ENCODE measurements around the gene PXDN.

Gene PXDN

GRCh38 chr2:1685957-1686783, 58.1 kb downstream of the PXDN start:
- DNase-seq (ENCODE audit: low read depth) = no peak
- no peak overlapping the region for H3K4me3 ChIP-seq (ENCODE audit: control insufficient read depth, low read depth, low read length)
- no peak for TF ChIP-seq CTCF (conservative IDR thresholded peaks at IDR 0.05; ENCODE audit: control insufficient read depth, insufficient read depth, low read depth, low read length)

GRCh38 chr2:1685078-1685956, 59.0 kb downstream of the PXDN start:
- no peak overlapping the region for H3K4me3 ChIP-seq (ENCODE audit: control insufficient read depth, low read depth, low read length)
- DNase-seq (ENCODE audit: low read depth) = no peak
- no peak for TF ChIP-seq CTCF (conservative IDR thresholded peaks at IDR 0.05; ENCODE audit: control insufficient read depth, insufficient read depth, low read depth, low read length)

- no peak for TF ChIP-seq CTCF (conservative IDR thresholded peaks at IDR 0.05; ENCODE audit: control insufficient read depth, insufficient read depth, low read depth, low read length)
- DNase-seq (ENCODE audit: low read depth) = no peak
Measured at GRCh38 chr2:1683297-1683696, 61.0 kb downstream of the PXDN start.

GRCh38 chr2:1682181-1682440, 62.2 kb downstream of the PXDN start:
- no peak for TF ChIP-seq CTCF (conservative IDR thresholded peaks at IDR 0.05; ENCODE audit: control insufficient read depth, insufficient read depth, low read depth, low read length)
- DNase-seq (ENCODE audit: low read depth) = no peak
- H3K4me3 ChIP-seq (ENCODE audit: control insufficient read depth, low read depth, low read length) = no peak overlapping the region

More at GRCh38 chr2:1683297-1683696, 61.0 kb downstream of the PXDN start:
- no peak overlapping the region for H3K4me3 ChIP-seq (ENCODE audit: control insufficient read depth, low read depth, low read length)

GRCh38 chr2:1681323-1682180, 62.8 kb downstream of the PXDN start:
- no peak for DNase-seq (ENCODE audit: low read depth)
- TF ChIP-seq CTCF (conservative IDR thresholded peaks at IDR 0.05; ENCODE audit: control insufficient read depth, insufficient read depth, low read depth, low read length) = no peak

GRCh38 chr2:1681017-1681318, 63.3 kb downstream of the PXDN start:
- DNase-seq (ENCODE audit: low read depth) = no peak
- H3K4me3 ChIP-seq (ENCODE audit: control insufficient read depth, low read depth, low read length) = no peak overlapping the region
- TF ChIP-seq CTCF (conservative IDR thresholded peaks at IDR 0.05; ENCODE audit: control insufficient read depth, insufficient read depth, low read depth, low read length) = no peak

More at GRCh38 chr2:1681323-1682180, 62.8 kb downstream of the PXDN start:
- no peak overlapping the region for H3K4me3 ChIP-seq (ENCODE audit: control insufficient read depth, low read depth, low read length)
